Mesothelial cell of epicardium (in vitro differentiated cells): Measurements from ENCODE around the gene TFPI2. TPM values are rescaled to one million over a fixed set of nuclear protein-coding genes. Genes with fewer than 3 reads are reported as not detected.
A peak's percentile ranks its signal among the peaks of the same experiment; 100 is the strongest.
"Not testable (repeated sequence)": the region's sequence is repeated elsewhere in the genome, so short reads cannot be mapped to it uniquely, and the experiment has no call there.

Experiments
- DNase-seq, 2 experiments: peaks; one replicate each; pipeline ENCODE4 v3.0.0; 2021; ENCODE audit warnings: low spot score in 2 of 2; ENCODE audit not compliant: unreplicated experiment in 2 of 2
- H3K27ac Mint-ChIP-seq: 2 replicates; pipeline ENCODE4 v1.8.0; 2021; ENCODE audit warnings: mixed read lengths
- H3K27me3 Mint-ChIP-seq: 2 replicates; pipeline ENCODE4 v1.8.0; 2021; ENCODE audit warnings: low read depth, mixed read lengths
- H3K36me3 Mint-ChIP-seq: 2 replicates; pipeline ENCODE4 v1.8.0; 2021; ENCODE audit warnings: mixed read lengths
- H3K4me1 Mint-ChIP-seq: 2 replicates; pipeline ENCODE4 v1.8.0; 2021; ENCODE audit warnings: mixed read lengths
- H3K4me3 Mint-ChIP-seq: 2 replicates; pipeline ENCODE4 v1.8.0; 2021; ENCODE audit warnings: mild to moderate bottlenecking, moderate library complexity, mixed read lengths
- H3K9me3 Mint-ChIP-seq: 2 replicates; pipeline ENCODE4 v1.8.0; 2021; ENCODE audit warnings: mixed read lengths
- total RNA-seq: library from RNA; stranded (reverse); gene quantifications from 3 replicates; pipeline ENCODE4 v1.2.1, GENCODE V29; 2021
- TF ChIP-seq, protein P1 (sequence below): fragments of 200-600 bp; sonication (generic); IDR thresholded peaks from one replicate; pipeline ENCODE4 v1.5.0; 2021; ENCODE audit warnings: antibody characterized with exemption; ENCODE audit not compliant: unreplicated experiment

TFPI2 gene
- total RNA-seq, 1 donor from 2014 or later: 69.4 TPM

- Mint-ChIP-seq H3K27ac (peak overlapping the region; percentile 66), H3K27me3 (no peaks in the 10 kb centered on the region), H3K4me3 (no peak overlapping the region), H3K36me3 (no peaks in the 10 kb centered on the region), H3K4me1 (peaks cover 40% of the 10 kb centered on the region), H3K9me3 (no peaks in the 10 kb centered on the region)
- TF ChIP-seq, protein P1, sequence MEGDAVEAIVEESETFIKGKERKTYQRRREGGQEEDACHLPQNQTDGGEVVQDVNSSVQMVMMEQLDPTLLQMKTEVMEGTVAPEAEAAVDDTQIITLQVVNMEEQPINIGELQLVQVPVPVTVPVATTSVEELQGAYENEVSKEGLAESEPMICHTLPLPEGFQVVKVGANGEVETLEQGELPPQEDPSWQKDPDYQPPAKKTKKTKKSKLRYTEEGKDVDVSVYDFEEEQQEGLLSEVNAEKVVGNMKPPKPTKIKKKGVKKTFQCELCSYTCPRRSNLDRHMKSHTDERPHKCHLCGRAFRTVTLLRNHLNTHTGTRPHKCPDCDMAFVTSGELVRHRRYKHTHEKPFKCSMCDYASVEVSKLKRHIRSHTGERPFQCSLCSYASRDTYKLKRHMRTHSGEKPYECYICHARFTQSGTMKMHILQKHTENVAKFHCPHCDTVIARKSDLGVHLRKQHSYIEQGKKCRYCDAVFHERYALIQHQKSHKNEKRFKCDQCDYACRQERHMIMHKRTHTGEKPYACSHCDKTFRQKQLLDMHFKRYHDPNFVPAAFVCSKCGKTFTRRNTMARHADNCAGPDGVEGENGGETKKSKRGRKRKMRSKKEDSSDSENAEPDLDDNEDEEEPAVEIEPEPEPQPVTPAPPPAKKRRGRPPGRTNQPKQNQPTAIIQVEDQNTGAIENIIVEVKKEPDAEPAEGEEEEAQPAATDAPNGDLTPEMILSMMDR: no peak
- DNase-seq: no peak
Observed at GRCh38 chr7:93914581-93915066, 24.1 kb upstream of the TFPI2 start.

- peak overlapping the region; percentile 31 for H3K27ac Mint-ChIP-seq
- H3K9me3 Mint-ChIP-seq: no peaks in the 10 kb centered on the region
- no peaks in the 10 kb centered on the region for H3K36me3 Mint-ChIP-seq
- H3K4me1 Mint-ChIP-seq: peaks cover 43% of the 10 kb centered on the region
- no peaks in the 10 kb centered on the region for H3K27me3 Mint-ChIP-seq
- no peak overlapping the region for H3K4me3 Mint-ChIP-seq
- TF ChIP-seq, protein P1: no peak
- DNase-seq: no peak
Observed at GRCh38 chr7:93913197-93913596, 22.6 kb upstream of the TFPI2 start.

DNA sequence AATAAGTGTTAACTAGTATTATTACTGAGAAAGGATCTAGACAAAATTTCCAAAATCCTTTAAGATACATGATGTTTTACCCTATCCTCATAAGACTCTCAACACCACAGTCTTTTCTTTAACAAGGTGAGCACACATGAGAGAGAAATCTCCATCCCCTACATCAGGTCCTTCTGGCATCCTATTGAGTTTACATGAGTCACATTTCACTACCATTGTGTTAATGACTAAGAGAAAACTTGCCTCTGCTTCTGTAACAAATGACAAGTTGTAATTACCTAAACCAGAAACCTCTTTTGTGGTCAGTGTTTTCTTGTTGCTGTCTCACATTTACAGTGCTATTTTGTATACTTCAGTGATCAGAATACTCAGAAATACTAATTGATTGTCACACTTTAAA lies 21.1 kb upstream of the TFPI2 start:
- H3K27me3 Mint-ChIP-seq, DNase-seq, H3K36me3 Mint-ChIP-seq, H3K9me3 Mint-ChIP-seq, H3K27ac Mint-ChIP-seq, H3K4me3 Mint-ChIP-seq: not testable (repeated sequence)
- H3K4me1 Mint-ChIP-seq: peaks cover 42% of the 10 kb centered on the region

DNA sequence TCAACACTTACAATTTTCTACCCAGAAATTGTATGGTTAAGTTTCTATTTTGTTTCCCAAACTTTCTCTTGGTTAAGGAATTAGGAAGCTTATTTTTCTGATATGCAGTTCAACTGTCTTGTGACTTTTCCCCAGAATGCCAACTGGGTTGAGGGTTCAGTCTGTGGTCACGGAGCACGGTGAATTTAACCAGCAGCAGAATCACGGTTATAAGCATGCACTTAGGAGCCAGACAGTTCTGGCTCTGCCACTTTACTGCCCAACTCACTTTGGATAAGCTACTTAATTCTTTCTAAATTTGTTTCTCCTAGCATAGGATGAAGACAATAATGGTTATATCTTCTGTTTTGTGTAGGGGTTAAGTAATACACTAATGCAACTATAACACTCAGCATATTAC lies 20.7 kb upstream of the TFPI2 start:
- not testable (repeated sequence) for DNase-seq, H3K9me3 Mint-ChIP-seq, H3K27me3 Mint-ChIP-seq, H3K36me3 Mint-ChIP-seq, H3K27ac Mint-ChIP-seq, H3K4me3 Mint-ChIP-seq
- peaks cover 37% of the 10 kb centered on the region for H3K4me1 Mint-ChIP-seq

- no peak overlapping the region for H3K4me3 Mint-ChIP-seq
- no peak for DNase-seq
Observed at GRCh38 chr7:93910076-93910994, 19.8 kb upstream of the TFPI2 start.

DNA sequence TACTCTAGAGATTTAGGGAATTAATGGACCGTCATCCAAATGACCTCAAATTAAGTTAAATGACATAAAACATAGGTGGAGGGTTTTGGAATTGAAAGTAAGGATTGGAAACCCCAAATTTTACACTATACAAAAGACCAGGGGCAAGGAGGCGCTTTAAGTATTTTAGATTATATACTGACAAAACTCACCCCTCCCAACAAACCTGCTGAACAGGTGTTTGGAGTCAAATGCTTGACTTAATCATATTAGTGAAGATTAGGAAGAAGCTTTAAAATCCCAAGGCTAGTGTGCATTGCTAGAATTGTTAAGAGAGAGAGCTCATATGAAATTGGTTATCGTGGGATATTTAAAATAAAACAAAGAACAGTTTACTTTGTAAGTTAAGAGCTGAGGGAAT lies 15.7 kb upstream of the TFPI2 start, which contains the start of gene GNGT1:
TSS of gene GNGT1 (plus strand) at position 301 of the 400 bp plus-strand sequence. CDS start 180 bp downstream, outside the sequence.
- Mint-ChIP-seq H3K4me1 (peaks cover 16% of the 10 kb centered on the region), H3K27ac (no peak within 1 kb of the TSS), H3K4me3 (no peak within 1 kb of the TSS), H3K27me3 (no peaks in the 10 kb centered on the region), H3K36me3 (no peaks in the 10 kb centered on the region), H3K9me3 (no peaks in the 10 kb centered on the region)
- no peak for DNase-seq
- TF ChIP-seq, protein P1: no peak

More at GRCh38 chr7:93910076-93910994, 19.8 kb upstream of the TFPI2 start:
- TF ChIP-seq, protein P1: no peak
- Mint-ChIP-seq H3K27me3 (no peaks in the 10 kb centered on the region), H3K36me3 (no peaks in the 10 kb centered on the region), H3K4me1 (peaks cover 35% of the 10 kb centered on the region), H3K27ac (peak overlapping the region; percentile 80), H3K9me3 (no peaks in the 10 kb centered on the region)
